SIG-M5 treated with dmso at 0.1 percent for 504 hours (cell line): Measurements from ENCODE around the gene CHN2.
"Not testable (repeated sequence)": the region's sequence is repeated elsewhere in the genome, so short reads cannot be mapped to it uniquely, and the experiment has no call there.

Experiments
- DNase-seq: peaks from one replicate; lab custom pipeline; 2025; ENCODE audit not compliant: unreplicated experiment; lab: John Stamatoyannopoulos, UW

The CHN2 gene

DNA sequence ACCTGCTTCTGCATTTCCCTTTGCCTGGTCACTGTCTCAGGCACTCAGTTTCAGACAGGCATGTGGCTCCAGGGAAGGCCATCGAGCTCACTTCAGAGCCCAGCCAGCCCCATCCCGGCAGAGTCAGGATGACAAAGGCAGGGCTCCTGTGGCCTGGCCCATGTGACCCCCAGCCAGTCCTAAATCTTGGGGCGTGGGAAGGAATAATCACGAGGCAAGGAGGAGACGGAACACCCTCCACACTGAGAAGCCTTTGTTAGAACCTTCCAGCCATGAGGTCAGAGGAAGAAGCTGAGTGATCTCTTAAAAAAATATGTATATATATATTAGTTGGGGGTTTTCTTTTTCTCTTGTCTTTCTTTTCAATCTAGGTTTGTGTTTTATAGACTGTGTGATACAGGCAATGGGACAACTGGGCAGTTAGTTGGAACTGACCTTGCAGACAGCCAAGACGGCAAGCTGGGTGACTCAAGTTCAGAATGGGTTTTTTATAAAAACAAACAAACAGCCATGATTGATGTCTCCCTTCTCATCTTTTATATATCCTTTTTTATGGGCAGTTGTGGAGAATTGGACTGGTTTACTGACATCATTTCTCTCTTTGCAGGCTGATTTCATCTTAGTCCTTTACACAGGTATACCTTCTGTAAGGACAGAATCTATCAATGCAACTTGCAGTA is 60.8 kb downstream of the CHN2 start:
- no peak for DNase-seq

DNA sequence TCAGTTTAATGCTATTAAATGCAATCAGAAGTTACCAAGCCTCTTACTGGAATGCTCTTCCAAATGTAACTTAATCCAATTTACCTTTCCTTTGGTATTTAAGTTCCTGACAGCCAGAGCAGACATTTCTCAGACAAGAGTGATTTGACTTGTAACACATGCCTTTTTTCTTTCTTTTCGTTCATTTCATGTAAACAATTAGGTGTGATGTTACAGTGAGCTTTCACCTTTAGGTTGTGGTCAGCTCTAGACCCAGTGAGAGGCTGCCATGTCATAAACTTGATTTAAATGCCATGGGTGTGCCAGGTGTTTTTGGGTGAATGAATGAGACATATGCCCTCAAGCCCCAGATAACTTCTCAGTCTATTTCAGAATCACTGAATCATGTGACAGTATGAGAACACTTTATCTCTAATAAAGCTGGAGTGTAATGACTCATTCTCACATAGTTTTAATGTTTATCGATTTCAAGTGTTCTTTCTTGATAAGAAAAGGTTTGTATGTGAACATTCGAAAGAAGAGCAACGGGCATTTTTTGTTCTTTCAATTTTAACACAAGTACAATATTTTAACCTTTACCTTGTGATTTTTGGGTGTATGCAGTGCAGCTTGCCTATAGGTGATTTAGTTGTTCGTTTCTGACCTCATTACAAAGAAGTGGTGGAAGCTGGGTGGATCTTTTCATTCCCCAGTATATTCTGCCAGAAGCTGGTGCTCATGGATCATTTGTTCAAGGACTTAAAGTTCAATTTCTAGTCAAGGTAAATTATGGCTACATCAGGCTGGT is 61.5 kb downstream of the CHN2 start:
- no peak for DNase-seq

DNA sequence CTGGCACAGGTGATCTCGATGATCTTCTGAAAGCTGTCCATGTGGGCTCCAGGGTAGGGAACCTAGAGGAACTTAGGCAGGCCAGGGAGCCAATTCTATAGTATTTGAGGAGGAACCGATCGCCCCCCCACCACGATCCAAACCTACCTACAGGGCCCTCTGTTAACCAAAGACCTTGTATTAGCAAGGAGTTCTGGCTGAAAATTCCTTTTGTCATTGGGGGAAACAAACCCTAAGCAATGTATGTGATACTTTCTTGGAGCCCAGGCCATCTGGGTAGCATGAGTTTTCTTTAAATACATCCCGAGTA is 62.1 kb downstream of the CHN2 start:
- DNase-seq, result no peak

DNA sequence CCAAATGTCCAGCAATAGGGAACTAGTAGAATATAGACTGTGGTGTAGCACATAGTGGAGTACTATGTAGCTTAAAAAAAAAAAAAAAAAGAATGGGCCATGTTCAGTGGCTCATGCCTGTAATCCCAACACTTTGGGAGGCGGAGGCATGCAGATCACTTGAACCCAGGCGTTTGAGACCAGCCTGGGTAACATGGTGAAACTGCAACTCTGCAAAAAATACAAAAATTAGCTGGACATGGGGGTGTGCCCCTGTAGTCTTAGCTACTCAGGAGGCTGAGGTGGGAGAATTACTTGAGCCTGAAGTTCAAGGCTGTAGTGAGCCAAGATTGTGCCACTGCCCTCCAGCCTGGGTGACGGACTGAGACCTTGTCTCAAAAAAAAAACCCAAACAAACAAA is 64.4 kb downstream of the CHN2 start:
- DNase-seq, result no peak

DNA sequence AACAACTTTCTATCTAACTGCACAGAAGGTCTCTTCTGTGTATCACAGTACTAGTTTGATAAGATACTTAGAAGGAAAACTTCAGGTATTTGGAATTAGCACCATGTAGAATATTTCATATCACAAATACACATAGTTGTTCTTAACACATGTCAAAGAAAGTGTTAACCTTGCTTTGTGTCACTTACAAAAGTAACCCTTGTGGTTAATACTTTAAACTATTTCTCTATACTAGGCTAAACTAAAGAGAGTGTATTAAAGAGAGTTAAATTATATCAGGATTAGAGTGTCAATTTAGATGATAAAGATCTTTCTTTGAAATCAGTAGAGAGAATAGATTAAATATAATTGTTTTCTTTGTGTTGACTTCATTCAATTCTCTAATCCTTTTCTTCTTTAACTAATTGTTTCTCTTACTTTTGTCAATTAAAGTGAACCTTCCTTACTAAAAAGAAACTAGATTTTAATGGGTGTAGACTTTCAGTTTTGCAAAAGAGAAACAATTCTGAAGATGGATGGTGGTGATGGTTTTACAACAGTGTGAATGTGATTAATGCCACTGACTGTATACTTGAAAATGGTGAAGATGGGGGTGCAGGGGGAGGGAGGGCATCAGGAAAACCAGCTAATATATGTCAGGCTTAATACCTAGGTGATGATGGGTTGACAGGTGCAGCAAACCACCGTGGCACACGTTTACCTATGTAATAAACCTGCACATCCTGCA is 67.8 kb downstream of the CHN2 start:
- no peak for DNase-seq

DNA sequence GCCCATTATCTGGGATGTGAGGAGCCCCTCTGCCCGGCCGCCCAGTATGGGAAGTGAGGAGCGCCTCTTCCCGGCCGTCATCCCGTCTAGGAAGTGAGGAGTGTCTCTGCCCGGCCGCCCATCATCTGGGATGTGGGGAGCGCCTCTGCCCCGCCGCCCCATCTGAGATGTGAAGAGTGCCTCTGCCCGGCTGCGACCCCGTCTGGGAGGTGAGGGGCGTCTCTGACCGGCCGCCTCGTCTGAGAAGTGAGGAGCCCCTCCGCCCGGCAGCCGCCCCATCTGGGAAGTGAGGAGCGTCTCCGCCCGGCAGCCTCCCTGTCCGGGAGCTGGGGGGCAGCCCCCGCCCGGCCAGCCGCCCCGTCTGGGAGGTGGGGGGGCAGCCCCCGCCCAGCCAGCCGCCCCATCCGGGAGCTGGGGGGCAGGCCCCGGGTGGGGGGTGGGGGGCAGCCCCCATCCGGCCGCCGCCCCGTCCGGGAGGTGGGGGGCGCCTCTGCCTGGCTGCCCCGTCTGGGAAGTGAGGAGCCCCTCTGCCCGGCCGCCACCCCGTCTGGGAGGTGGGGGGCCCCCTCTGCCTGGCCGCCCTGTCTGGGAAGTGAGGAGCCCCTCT is 69.1 kb downstream of the CHN2 start:
- DNase-seq, result not testable (repeated sequence)

DNA sequence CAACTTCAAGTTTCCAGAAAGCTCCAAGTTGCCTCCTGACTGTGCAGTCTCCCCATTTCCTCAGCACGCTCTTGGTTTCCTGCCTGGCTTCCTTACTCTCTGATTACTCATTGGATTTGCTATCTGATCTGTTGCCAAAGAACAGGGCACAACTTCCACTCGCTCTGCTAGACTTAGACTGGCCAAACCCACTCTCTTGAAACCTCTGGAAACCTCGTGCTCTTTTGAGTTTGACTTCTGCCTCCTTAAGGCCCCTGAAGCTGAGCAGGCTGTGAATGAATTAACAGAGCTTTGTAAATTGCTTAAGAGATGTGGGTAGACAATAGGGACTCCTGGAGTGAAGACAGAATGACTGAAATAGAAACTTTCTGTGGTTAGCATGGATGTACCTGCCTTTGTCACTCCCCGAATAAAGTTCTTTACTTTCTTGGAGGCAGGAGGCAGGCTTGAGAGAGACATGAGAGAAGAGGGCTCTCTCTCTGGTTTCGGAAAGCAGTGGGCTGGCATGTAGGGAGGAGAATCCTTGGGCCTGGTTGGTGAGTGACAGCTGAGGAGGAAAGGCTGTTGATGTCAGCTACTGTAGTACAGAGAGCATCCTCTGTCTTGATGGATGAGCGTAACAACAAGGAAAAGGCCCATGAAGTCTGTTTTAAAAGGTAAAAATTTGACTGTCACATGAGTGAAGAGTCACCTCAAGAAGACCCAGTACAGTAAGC is 70.8 kb downstream of the CHN2 start:
- no peak for DNase-seq

DNA sequence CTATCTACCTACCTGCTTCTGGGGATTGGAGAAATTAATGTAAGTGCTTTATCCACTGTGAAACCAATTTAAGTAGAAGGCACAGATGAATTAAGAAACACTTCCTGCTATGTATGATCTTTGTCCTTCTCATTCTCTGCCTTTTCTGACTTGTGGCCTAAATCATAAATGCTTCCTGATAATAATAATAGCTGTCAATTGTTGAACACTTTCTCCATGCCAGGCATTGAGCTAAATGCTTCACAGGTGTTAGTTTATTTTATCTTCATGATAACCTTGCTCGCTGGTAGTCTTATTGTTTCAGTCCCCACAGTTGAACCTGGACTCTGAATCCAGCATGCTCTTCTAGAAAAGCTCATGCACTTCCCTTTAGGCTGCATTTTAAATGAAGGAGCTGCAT is 75.4 kb downstream of the CHN2 start:
- DNase-seq, result no peak

DNA sequence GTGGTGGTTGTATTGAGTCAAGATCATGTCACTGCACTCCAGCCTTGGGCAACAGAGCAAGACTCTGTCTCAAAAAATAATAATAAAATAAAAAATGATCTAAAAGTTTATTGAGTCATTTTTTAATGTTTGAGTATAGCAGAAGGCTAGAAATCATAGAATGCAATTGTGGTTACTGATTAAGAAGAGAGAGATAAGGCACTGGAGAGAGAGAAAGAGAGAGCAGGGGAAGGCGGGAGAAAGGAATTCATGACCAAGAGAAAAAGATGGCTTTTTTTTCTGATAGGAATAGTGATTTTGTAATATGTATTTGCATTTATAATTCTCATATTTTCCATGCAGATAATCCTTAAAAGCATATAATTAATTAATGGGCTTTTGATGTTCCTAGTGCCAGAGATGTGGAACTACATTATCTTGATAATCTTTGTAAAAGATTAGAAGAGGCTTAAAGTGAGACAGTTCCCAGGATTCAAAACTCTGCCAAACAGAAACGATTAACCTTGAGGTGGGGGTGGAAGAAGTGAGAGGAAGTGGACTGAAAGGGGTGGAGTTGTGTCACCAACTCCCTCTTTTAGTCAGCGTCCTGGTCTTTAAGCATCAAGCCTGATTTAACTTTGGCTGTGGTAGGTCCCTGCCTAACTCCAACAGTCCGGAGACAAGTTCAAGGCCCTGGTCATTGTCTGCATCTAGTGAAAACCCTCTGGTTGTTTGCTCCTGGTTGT is 76.2 kb downstream of the CHN2 start:
- DNase-seq, result no peak

DNA sequence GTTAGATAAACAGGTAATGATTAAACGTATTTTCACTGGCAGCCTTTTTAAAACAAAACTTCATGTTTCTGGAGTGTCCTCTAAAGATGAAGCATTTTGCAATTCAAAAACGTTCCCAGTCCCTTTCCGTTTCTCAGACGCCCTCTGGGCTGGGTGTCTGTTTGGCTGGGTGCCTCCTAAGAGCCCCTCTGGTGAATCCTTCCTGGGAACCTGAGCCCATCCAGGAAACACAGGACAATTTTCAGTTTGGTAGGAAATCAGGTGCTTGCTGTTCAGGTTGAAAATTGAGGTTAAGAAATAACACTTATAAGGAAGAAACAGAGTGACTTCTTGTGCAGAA is 76.7 kb downstream of the CHN2 start:
- DNase-seq, result no peak

DNA sequence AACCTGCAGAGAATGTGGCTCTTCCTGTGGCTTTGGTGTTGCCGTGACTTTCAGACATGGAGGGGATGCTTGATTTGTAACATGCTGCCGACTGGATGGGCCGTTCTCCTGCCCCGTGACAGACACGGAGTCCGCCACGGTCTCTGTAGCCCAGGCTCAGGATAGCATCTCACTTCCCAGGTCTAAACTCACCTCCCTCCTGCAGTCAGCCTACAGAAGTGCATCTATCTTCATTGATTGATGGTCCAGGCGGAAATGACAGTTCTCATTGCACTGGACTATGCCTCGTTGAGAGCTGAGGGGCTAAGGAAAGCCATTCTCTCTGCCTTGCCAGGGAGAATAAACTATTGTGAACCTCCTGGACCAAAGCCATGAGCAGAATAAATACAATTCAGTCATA is 77.5 kb downstream of the CHN2 start:
- no peak for DNase-seq

DNA sequence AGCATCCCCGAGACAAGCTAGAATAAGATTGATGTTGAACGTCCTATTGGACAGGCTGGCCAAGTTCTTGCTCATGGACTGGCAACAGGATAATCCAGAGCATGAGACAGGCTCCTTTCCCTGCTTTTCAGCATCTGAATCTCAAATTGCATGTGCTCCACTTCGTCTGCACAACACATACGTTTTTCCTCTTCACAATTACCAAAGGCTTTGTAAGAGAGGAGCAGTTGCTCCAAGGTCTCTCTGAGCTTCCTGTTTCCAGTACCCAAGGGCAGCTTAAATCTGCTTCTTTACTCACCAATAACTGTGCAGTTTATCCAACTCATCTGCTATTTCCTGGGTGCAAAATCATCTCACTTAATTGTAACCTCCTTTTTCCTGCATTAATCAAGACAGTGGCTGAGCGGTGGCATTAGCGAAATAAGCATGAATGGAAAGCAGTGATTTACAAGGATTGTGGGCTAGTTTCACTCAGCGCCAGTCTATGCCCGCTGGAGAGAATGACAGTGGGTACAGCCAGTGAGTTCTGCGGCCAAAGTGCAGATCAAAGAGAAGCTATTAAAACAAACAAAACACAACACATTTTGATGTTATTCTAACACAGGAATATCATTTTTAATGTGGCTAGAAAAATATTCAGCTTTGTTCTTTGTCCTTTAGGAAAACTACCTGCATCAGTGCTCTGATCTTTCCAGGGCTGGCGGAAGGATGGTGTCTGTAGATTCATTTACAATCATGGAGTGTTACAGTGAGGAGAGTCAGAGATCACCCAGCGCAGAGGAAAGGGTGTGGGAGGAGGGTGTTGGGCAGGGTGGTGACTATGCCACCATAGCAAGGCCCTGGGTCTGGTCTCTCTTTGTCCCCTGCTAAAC is 79.8 kb downstream of the CHN2 start:
- DNase-seq, result no peak

DNA sequence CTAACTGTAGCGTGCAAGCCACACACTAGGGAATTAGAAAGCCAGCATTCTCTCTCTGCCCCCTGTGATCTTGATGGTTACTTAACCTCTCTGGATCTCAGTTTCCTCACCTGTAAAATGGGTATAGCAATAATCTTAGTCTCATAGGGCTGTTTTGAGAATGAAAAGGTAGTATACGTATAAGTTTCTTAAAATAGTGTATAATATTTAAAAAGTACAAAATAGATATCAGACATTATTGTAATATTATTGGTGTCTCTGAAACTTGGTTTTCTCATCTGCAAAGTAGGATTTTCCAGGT is 80.4 kb downstream of the CHN2 start:
- DNase-seq, result no peak

DNA sequence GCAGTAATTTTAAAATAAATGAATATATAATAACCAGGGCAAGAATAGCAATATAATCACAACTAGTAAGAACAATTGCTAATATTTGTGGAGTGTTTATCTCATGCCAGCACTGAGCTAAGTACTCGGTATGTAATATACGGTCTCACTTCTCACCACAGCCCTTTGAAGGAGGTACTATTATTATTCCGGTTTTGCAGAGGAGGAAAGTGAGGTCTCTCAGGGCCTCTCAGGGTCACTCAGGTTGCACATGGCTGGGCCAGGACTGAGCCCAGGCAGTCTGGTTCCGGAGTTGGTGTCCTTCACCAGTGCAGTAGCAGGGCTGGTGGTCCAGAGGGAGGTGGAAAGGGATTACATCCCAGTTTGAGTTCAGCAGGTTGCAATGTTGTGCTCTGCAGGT is 80.9 kb downstream of the CHN2 start:
- DNase-seq, result no peak

DNA sequence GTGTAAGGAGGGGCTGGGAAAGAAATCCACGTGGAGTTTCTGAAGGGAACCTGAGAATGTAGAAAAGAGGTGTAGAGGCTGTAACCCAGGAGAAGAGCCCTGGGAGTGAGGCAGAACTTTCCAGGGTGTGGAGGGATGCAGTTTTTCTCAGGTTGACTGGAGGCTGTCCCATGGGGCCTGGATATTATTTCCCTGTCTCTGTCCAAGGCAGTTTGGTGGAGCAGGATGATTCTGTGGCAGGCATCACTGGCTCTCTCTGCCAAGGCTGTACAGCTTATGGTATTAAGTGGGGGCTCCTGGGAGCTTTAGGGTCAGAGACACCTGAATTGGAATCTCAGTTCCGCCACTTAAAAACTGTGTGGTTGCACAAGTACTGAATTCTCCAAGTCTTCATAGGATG is 81.6 kb downstream of the CHN2 start:
- no peak for DNase-seq

DNA sequence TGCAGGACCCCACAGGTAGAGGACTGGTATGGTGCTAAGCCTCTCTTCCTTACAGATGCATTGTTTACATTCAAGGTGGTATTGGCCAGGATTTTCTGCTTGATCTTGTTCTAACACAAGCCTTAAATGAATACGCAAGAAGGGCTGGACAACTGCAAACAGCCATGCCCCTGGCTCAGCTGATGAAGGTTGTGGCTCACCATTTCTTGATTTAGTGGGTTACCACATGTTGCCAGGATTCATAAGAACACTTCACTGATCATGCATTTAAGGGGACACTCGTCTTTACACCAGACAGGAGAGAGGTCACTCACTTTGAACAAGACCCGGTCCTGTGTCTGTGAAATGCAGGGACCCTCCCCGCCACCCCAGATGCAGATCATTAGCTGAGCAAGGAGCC is 82.2 kb downstream of the CHN2 start:
- DNase-seq, result no peak

DNA sequence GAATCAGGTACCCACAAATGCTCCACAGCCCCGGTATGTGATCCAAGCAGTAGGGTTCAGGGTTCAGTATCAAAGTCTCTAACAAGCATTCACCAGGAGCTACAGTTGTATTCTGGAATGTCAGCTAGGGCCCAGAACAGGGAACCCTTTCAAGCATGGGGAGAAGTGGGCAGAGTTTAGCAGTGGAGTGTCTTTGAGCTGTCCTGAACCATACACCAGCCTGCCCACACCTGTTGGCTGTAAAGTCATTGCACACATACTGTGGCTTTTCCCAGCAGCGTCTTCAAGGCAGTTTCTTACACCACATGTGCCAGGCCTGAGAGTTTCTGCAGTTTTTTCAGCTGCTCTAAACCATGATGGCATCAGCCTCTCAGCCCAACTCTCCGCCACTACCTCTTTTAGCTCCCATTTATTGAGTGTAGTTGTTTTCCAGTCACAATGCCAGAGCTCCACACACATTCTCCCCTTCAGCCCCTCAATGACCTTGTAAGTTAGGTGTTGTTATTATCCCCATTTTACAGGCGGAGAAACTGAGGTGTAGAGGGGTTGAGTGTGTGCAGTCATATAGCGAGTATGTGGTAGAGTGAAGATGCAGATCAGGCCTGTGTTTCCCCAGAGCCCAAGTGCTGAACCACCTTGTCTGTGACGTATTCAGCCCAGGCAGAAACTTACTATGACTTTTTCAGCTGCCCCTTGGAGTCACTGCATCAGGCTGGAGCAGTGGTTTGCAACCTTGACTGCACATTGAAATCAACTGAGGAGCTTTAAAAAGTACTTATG is 83.1 kb downstream of the CHN2 start:
- DNase-seq, result no peak

DNA sequence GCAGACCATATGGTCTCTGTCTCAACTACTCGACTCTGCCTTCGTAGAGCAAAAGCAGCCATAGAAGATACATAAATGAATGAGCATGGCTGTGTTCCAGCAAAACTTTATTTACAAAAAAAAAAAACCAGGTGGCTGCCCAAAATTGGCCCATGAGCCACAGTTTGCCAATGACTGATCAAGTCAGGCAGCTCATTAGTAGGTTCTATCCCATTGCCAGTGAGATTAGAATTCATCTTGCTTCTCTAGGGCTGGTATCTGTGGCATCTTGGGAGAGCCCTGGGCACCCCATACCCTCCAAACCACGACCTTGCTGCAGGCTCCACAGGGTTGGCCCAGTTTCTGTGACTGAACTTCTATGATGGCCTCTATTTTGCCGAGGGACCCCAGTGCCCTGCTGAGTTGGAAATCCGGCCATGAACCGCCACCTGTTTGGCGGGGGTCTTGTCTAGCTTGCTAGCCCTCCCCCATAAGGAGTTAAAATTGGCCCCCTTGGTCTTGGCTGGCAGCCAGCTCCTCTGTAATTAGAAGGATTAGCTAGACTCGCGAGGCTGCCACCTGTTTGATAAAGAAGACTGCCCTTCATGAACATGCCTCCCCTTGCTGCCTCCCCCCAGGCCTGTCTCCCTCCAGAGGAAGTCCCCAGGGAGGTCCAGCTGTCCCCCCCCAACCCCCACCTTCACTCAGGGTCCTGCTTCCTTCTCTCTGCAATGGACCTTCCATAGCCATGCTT is 83.9 kb downstream of the CHN2 start:
- no peak for DNase-seq
